ENCODE data around the gene ZNF816. TPM values are rescaled to one million over a fixed set of nuclear protein-coding genes. Genes with fewer than 3 reads are reported as not detected.
"Not testable (repeated sequence)": the region's sequence is repeated elsewhere in the genome, so short reads cannot be mapped to it uniquely, and the experiment has no call there.

The ZNF816 gene
- polyA plus RNA-seq, 4 donors = 11.9 to 18.3 (median 15.7) TPM

GRCh38 chr19:52936954-52937325 is 25.7 kb downstream of the ZNF816 start:
- DNase-seq (ENCODE audit: low read depth in 4 of 4, low spot score in 2 of 4) = no peak

DNA sequence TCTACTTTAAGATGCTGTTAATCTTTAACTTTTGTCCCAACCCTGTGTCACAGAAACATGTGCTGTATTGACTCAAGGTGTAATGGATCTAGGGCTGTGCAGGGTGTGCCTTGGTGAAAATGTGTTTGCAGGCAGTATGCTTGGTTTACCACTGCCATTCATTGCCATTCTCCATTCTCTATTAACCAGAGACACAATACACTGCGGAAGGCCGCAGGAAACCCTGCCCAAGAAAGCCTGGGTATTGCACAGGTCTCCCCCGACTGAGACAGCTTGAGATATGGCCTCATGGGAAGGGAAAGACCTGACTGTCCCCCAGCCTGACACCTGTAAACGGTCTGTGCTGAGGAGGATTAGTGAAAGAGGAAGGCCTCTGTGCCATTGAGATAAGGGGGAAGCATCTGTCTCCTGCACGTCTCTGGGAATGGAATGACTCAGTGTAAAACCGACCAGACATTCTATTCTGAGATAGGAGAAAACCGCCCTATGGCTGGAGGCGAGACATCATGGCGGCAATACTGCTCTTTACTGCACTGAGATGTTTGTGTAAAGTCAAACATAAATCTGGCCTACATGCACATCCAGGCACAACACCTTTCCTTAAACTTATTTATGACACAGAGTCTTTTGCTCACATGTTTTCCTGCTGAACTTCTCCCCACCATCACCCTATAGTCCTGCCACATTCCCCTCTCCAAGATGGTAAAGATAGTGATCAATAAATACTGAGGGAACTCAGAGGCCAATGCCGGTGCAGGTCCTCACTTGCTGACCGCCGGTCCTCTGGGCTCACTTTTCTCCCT is 26.3 kb downstream of the ZNF816 start:
- DNase-seq (ENCODE audit: low read depth in 4 of 4, low spot score in 2 of 4) = no peak

- no peak for DNase-seq (ENCODE audit: low read depth in 4 of 4, low spot score in 2 of 4)
Measured at GRCh38 chr19:52935434-52935833, 27.2 kb downstream of the ZNF816 start.

DNA sequence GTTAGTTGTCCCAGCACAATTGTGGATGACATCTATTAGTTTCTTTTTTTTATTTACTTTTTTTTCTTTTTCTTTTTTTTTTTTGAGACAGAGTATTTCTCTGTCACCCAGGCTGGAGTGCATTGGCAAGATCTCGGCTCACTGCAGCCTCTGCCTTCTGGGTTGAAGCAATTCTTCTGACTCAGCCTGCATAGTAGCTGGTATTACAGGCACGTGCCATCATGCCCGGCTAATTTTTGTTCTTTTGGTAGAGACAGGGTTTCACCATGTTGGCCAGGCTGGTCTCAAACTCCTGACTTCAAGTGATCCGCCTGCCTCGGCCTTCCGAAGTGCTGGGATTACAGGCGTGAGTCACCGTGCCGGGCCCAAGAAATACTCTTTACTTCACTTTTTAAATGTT is 38.0 kb downstream of the ZNF816 start:
- DNase-seq (ENCODE audit: low read depth in 4 of 4, low spot score in 2 of 4) = not testable (repeated sequence)

DNA sequence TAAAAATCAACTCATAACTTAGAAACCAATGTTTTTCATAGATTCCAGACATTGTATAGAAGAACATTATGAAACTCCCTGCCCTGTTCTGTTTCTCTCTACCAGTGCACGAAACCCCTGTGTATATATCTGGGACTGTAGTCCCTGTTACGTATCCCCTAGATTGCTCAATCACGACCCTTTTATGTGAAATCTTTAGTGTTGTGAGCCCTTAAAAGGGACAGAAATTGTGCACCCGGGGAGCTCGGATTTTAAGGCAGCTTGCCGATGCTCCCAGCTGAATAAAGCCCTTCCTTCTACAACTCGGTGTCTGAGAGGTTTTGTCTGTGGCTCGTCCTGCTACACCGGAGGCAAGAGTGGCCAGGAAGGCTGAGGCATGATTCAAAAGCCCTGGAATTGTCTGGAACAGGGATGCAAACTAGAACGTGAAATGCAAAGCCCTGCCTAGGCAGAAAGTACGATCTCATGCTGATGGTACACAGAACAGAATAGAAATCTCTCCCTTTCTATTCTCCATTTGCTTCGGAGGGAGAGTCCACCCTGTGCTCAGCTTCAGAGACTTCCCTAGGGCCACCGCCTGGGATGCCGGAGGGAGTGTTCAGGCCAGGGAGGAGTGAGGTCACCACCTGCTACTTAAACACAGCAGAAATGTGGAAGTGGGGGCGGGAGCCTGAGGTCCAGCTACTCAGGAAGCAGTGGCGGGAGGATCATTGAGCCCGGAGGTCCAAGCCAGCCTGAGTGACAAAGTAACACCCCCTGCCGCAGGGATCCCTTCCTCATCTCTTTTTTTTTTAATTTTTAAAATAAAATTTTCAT is 38.7 kb downstream of the ZNF816 start:
- DNase-seq (ENCODE audit: low read depth in 4 of 4, low spot score in 2 of 4) = no peak

DNA sequence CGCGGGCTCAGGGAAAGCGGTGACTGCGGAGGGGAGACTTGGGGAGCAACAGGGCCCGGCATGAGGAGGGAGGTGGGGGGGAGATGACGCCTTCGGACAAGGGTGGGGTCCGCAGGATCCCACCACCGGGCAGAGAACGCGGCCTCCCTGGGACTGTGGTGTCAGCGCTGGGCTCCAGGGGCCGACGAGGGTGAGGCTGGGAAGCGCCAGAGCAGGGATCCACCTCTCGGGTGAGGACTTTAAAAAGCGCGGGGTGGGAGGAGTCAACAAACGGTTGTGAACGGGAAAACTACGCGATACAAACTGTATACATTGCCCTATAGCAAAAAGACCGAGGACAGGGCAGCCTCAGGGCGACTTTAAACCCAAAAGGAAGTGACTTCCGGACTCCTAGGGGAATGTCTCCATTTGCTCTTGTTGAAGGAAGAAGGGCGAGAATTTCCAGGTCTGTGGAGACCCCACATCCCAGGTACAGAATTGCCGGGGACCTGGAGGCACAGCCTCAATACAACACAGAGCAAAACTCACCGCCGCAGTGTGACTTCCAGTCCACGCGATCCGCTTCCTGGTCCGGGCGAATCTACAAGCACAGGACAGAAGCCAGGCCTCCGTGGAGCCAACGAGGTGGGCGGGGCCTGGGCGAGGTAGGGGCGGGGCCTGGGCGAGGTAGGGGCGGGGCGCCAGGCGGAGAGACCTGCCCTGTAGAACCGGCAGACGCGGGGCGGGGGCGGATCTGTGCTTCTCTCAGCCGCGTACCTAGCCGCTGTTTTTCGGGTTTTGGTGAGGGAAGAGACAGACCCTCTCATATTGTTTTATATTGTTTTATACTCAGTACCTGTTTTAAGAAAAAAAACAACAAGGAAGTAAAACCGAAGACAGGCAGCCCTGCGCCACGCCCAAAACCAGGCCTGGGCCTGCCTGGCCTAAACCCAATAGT is 39.6 kb downstream of the ZNF816 start, which contains the start of gene ZNF888:
TSS of gene ZNF888 (minus strand) at position 588 of the 937 bp plus-strand sequence. CDS start 5,555 bp downstream, outside the sequence.
- peak in 2 of 4 donors; percentile 53 to 73 for DNase-seq (ENCODE audit: low read depth in 4 of 4, low spot score in 2 of 4)

DNA sequence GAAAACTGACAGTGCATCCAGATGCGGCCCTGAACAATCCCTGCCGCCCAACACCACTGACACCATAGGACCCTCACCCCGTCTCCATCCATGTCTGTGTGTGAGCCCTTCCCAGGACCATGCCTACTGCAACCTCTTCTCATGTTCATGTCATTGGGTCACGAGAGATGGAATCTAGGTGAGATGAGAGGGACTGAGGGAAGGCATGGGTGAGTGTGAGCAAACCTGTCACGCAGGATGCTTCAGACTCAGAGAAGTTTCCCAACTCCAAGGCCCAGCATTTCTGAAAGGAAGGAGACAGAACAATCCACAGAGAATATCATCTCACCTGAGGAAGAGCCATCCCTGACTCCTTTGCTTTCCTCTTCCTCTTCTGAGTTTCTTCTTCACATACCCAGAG is 45.1 kb downstream of the ZNF816 start:
- no peak for DNase-seq (ENCODE audit: low read depth in 4 of 4, low spot score in 2 of 4)

DNA sequence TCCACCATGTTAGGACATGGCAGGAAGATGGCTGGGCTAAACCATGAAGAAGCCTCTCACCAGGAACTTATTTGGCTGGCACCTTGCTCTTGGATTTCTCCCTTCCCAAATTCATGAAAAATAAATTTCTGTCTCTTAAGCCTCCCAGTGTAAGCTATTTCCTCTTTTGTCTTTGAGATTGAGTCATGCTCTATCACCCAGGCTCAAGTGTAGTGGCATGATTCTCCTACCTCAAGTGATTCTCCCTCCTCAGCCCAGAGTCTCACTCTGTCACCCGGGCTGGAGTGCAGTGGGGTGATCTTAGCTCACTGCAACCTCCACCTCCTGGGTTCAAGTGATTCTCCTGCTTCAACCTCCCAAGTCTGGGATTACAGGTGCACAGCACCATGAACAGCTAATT is 52.0 kb downstream of the ZNF816 start:
- no peak for DNase-seq (ENCODE audit: low read depth in 4 of 4, low spot score in 2 of 4)

DNA sequence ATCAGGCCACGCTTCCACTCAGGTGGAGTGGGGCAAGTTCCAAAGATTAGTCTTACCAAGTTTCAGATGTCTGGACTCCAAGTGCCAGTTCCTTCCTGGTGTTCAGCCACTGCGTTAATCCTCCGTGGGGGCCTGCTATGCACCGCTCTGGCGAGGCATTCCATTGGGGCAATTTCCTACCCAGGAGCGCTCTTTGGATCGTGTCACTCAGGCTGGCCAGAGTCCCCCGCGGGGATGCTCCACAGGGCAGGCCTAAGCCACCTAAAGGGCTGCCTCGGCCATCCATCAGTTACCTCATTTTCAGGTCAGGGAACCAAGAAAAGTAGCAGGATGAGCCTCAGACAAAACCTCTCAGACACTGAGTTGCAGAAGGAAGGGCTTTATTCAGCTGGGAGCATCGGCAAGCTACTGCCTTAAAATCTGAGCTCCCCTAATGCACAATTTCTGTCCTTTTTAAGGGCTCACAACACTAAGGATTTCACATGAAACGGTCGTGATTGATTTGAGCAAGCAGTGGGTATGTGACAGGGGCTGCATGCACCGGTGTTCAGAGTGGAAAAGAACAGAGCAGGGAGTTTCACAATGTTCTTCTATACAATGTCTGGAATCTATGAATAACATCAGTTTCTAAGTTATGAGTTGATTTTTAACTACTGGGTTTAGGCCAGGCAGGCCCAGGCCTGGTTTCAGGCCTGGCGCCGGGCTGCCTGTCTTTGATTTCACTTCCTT is 58.5 kb downstream of the ZNF816 start:
- not testable (repeated sequence) for DNase-seq (ENCODE audit: low read depth in 4 of 4, low spot score in 2 of 4)

- DNase-seq (ENCODE audit: low read depth in 4 of 4, low spot score in 2 of 4) = no peak
Measured at GRCh38 chr19:52901842-52902241, 60.8 kb downstream of the ZNF816 start.

Other genes starting within 250 kb of the ZNF816 start
- gene ZNF611, start 227.8 kb downstream of the ZNF816 start, polyA plus RNA-seq (ENCODE audit: insufficient read length in 4 of 4) = 10 to 100 TPM; 13.1 to 26.6 (median 18.3) TPM
- 10 to 100 TPM in 1 of 4 donors, 1 to 10 TPM in 3; 5.2 to 12.7 (median 8.3) TPM for gene ZNF600, start 176.1 kb downstream of the ZNF816 start, polyA plus RNA-seq (ENCODE audit: insufficient read length in 4 of 4)
- 10 to 100 TPM; 18.6 to 26.6 (median 20.6) TPM for gene ZNF28, start 141.2 kb downstream of the ZNF816 start, polyA plus RNA-seq (ENCODE audit: insufficient read length in 4 of 4)
- gene ZNF468, start 105.3 kb downstream of the ZNF816 start, polyA plus RNA-seq (ENCODE audit: insufficient read length in 4 of 4) = 10 to 100 TPM; 28.9 to 51.0 (median 37.3) TPM
- gene ZNF320, start 65.2 kb downstream of the ZNF816 start, polyA plus RNA-seq (ENCODE audit: insufficient read length in 4 of 4) = 10 to 100 TPM; 14.7 to 49.8 (median 32.0) TPM
- gene ZNF888, start 39.5 kb downstream of the ZNF816 start, polyA plus RNA-seq (ENCODE audit: insufficient read length in 4 of 4) = 10 to 100 TPM in 3 of 4 donors, 1 to 10 TPM in 1; 9.5 to 18.1 (median 12.9) TPM
- gene ERVV-1, start 51.0 kb upstream of the ZNF816 start, polyA plus RNA-seq (ENCODE audit: insufficient read length in 4 of 4) = under 1 TPM; 0.08 to 0.21 (median 0.10) TPM
- under 1 TPM in 1 of 4 donors, not detected in 3; 0.17 TPM for gene ERVV-2, start 81.9 kb upstream of the ZNF816 start, polyA plus RNA-seq (ENCODE audit: insufficient read length in 4 of 4)
- 10 to 100 TPM; 29.5 to 90.9 (median 48.3) TPM for gene ZNF160, start 140.5 kb upstream of the ZNF816 start, polyA plus RNA-seq (ENCODE audit: insufficient read length in 4 of 4)
- 10 to 100 TPM; 18.7 to 28.2 (median 22.1) TPM for gene ZNF415, start 170.0 kb upstream of the ZNF816 start, polyA plus RNA-seq (ENCODE audit: insufficient read length in 4 of 4)
- 10 to 100 TPM in 3 of 4 donors, 1 to 10 TPM in 1; 9.7 to 16.9 (median 12.0) TPM for gene ZNF347, start 196.2 kb upstream of the ZNF816 start, polyA plus RNA-seq (ENCODE audit: insufficient read length in 4 of 4)
- gene ZNF665, start 230.5 kb upstream of the ZNF816 start, polyA plus RNA-seq (ENCODE audit: insufficient read length in 4 of 4) = 10 to 100 TPM in 1 of 4 donors, 1 to 10 TPM in 3; 6.3 to 12.9 (median 9.1) TPM

All from left renal cortex interstitium (tissue), 4 donors.